ENCODE data around the gene ETNK2.

ETNK2 gene

GRCh38 chr1:204176049-204176448 is 24.2 kb upstream of the ETNK2 start:
- no peak for DNase-seq

GRCh38 chr1:204174958-204175357 is 23.1 kb upstream of the ETNK2 start:
- DNase-seq, result no peak

GRCh38 chr1:204172404-204173029 is 20.7 kb upstream of the ETNK2 start:
- no peak for DNase-seq

GRCh38 chr1:204171751-204172178 is 19.9 kb upstream of the ETNK2 start:
- no peak for DNase-seq

- DNase-seq, result no peak
Observed at GRCh38 chr1:204170494-204171155, 18.8 kb upstream of the ETNK2 start.

GRCh38 chr1:204169858-204170257 is 18.0 kb upstream of the ETNK2 start:
- no peak for DNase-seq

- DNase-seq, result no peak
Observed at GRCh38 chr1:204167730-204168129, 15.9 kb upstream of the ETNK2 start.

GRCh38 chr1:204166219-204166618 is 14.4 kb upstream of the ETNK2 start, which contains the start of gene REN:
TSS of gene REN (minus strand) at chr1:204166337. CDS start at chr1:204166293, 44 bp downstream.
- DNase-seq, result no peak

GRCh38 chr1:204162494-204163074 is 10.7 kb upstream of the ETNK2 start:
- DNase-seq, result peak; percentile 76

- no peak for DNase-seq
Observed at GRCh38 chr1:204161609-204162493, 10.0 kb upstream of the ETNK2 start.

GRCh38 chr1:204157962-204158361 is 6.1 kb upstream of the ETNK2 start:
- DNase-seq, result no peak

GRCh38 chr1:204155881-204156280 is 4.0 kb upstream of the ETNK2 start:
- DNase-seq, result no peak

- no peak for DNase-seq
Observed at GRCh38 chr1:204154568-204155255, 2.9 kb upstream of the ETNK2 start.

- no peak for DNase-seq
Observed at GRCh38 chr1:204153667-204154066, 1.8 kb upstream of the ETNK2 start.

- DNase-seq, result no peak
Observed at GRCh38 chr1:204152310-204153044, 633 bp upstream of the ETNK2 start.

GRCh38 chr1:204150702-204151551 is 917 bp downstream of the ETNK2 start:
- DNase-seq, result peak; percentile 20

GRCh38 chr1:204149635-204150565 is 1.9 kb downstream of the ETNK2 start:
- DNase-seq, result no peak

- no peak for DNase-seq
Observed at GRCh38 chr1:204149107-204149506, 2.7 kb downstream of the ETNK2 start.

All from CD4-positive, alpha-beta T cell treated with Interleukin-21 for 1 hour (primary cell).